GM03348 (cell line): Measurements from ENCODE around the gene MAP3K4.
"Not testable (repeated sequence)": the region's sequence is repeated elsewhere in the genome, so short reads cannot be mapped to it uniquely, and the experiment has no call there.

Source experiments
- DNase-seq: peaks from one replicate; pipeline ENCODE4 v3.0.0; 2012; ENCODE audit warnings: low spot score

The MAP3K4 gene

DNA sequence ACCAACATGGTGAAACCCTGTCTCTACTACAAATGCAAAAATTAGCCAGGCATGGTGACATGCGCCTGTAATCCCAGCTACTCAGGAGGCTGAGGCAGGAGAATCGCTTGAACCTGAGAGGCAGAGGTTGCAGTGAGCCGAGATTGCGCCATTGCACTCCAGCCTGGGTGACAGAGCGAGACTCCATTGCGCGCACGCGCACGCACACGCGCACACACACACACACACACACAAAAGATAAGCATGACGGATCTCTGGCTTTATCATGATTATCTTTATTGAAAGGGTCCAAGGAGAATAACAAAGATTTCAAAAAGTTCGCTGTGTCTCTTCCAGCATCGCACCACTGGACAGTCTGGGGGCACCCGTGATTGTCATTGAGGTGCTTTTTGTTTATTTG, 19.0 kb upstream of the MAP3K4 start:
- DNase-seq, result not testable (repeated sequence)

DNA sequence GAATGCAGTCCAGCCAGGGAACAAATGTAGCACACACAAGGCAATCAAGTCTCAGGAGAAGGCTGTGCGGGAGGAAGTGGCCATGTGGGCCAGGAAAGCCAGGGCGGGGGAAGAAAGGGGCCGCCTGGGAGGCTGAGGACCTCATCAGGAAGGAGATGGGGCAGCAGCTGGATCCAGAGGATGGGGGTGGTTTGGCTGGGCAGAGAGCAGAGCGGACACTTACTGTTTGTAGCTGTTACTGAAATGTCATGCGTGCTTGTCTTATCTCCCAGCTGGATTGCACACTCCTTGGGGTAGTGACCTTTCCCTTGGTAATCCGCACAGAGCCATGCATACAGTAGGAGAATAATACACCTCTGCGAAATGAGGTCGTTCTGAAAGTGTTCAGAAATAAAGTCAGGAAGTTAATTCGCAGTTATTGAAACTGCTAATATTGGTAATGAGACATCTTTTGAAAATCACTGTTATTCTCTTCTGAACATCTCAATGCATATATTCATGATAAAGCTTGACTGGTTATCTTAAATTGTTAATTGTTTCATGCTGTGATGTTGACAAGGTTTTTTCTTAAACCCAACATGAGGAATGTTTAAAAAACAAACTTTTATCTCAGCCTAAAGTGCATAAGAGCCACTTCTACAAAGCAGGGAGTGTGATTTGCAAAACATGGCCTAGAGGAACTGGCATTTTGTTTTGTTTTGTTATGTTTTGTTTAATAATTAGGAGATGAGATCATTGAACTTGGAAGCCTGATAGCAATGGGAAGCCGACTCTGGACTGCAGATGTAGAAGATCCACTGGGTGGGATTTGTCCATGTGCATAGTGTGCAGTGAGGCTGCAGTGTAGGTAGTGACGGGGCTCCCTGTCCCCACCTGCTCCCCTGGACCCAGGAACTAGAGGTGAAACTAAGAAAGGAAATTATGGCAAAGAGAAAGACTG, 18.0 kb upstream of the MAP3K4 start:
- DNase-seq, result peak; percentile 57

DNA sequence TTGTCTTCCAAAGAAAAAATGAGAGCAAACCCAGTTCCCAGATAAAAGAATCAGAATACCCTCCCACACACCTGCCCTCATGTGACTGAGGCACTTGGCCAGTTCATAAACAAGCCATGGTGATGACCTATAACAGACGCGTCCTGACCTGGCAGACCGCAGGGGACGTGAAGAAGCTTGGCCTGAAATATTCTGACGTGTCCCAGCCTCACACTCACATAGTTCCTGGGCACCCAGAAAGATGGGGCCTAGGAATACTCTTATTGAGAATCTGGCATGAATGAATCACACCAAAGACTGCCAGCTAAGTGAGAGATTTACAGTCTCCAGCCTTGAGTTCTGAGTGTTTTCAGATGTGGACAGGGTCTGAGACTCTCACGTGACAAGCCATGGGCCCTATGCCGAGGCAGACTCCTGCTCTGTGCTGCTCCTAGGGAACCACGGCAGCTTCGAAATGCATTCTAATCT, 17.2 kb upstream of the MAP3K4 start:
- DNase-seq, result peak; percentile 81

DNA sequence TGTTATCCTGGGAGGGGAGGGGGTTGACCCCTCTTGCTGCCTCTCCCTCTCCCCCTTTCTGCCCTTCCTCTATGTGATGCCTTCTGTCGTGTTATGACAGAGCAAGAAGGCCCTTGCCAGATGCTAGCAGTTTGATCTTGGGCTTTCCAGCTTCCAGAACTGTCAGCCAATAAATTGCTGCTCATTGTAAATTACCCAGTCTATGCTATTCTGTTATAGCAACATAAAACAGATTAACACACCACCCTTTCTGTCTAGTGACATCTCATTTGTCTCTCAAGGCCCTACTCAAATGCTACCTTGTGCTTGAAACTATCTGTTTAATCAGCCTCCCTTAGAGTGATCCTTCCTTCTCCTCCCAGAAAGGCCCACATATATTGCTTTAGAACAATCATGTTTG, 16.4 kb upstream of the MAP3K4 start:
- no peak for DNase-seq

DNA sequence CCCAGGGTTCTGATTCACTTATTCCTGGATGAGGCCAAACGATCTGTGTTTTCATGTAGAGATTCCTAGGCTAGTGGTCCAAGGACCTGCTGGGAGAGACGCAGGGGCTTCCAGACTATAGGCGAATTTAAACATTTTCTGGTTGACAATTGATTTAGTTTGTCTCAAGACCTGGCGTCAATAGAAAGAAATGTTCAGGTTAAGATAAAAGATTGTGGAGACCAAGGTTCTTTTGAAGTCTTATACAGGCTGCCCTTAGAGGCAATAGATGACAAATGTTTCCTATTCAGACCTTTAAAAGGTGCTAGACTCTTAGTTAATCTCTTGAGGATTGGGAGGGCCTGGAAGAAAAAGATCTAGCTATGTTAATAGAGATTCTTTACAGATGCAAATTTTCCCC, 15.6 kb upstream of the MAP3K4 start:
- DNase-seq, result not testable (repeated sequence)

DNA sequence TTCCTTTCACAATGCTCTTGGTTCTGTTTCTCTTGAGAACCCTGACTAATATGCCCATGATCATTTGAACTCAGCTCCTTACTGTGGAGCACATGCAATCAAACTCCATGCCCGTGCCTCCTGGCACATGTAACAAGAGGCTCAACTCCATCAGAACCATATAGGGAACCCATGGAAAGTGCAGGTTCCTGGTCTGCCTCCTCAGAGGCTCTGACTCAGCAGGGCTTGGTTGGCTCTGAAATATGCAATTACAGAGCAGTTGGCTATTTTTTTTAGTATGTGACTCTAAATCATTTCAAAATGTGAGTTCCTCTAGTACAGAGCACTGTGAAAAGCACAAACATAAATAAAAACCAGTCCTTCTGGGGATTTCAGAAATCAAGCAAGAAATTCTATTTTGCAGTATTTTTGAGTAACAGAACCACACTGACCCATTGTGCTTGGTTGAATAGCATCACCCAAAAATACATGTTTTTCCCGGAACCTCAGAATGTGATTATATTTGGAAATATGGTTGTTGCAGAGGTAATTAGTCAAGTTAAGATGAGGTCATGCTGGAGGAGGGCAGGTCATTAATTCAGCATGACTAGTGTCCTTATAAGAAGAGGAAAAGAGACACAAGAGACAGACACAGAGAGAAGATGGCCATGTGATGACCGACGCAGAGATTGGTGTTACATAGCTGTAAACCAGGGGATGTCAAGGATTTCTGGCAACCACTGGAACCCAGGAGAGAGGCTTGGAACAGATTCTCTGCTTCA, 13.2 kb upstream of the MAP3K4 start:
- DNase-seq, result peak; percentile 63

DNA sequence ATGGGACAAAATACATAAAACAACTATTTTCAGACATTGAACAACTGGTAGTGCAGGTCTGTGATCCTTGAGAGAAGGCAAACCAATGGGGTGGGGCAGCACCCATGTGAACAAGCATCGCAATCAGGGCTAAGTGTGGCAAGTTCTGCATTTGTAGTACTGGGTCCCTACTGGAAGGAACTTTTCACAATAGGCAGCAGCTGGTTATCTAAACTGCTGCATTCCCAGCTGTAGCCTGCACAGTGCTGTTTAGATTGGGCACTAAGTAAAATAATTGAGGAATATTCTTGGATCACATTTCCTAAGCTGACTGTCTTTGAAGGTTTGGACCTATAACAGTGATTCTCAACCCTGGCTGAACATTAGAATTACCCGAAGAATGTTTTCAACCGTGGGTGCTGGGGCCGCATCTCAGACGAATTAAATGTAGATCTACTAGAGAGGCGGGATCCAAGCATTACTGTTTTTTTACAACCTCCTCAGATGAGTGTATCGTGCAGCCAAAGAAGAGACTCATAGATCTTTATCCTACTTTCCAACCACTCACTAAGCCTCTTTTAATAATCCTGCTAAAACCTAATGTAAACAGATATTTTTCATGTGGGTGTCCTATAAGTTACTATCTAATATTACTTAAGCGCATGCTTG, 12.4 kb upstream of the MAP3K4 start:
- DNase-seq, result peak; percentile 46

DNA sequence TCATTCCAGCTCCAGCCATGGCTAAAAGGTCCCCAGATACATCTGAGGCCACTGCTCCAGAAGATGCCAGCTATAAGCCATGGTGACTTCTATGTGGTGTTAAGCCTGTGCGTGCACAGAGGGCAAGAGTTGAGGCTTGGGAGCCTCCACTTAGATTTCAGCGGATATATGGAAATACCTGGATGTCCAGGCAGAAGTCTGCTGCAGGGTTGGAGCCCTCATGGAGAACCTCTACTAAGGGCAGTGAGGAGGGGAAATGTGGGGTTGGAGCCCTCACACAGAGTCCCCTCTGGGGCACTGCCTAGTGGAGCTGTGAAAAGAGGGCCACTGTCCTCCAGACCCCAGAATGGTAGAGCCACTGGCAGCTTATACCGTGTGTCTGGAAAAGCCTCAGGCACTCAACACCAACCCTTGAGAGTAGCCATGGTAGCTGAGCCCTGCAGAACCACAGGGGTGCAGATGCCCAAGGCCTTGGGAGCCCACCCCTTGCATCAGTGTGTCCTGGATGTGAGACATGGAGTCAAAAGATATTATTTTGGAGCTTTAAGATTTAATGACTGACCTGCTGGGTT, 8.1 kb upstream of the MAP3K4 start:
- not testable (repeated sequence) for DNase-seq

DNA sequence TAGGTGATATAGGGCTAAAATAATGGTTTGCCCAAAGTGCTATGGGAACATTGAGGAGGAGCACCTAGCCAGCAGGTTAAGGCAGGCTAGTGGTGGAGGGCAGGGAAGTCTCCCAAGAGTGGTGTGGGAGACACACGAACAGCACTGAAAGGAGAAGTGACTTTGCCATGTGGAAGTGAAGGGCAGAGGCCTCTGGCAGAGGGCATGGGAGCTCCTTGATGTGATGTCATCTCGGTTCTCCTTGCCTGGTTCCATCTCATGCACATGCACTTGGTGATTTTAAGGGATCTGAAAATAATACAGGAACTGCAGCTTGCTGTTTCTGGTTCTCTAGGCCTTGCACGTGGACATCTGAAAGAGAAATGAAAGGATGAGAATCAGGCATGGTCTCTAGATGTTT, 4.7 kb upstream of the MAP3K4 start:
- no peak for DNase-seq

DNA sequence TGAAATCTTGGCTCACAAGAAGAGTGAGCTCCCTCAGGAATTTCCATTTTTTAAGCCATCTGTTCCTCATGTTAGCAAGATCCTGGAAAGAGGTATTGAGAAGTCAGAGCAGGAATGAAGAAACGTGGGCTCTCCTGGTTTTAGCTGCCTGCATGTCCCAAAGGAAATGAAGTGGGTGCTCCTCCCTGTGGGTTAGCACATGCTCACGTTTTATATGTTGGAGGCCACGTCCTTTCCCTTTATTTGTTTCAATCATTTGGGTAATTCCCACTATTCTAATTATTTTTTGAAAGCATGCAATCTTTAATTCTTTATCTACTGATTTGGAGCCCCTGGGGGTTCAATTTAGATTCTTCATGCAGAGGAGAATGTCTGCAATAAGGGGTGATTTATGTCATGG, 4.3 kb upstream of the MAP3K4 start:
- no peak for DNase-seq

DNA sequence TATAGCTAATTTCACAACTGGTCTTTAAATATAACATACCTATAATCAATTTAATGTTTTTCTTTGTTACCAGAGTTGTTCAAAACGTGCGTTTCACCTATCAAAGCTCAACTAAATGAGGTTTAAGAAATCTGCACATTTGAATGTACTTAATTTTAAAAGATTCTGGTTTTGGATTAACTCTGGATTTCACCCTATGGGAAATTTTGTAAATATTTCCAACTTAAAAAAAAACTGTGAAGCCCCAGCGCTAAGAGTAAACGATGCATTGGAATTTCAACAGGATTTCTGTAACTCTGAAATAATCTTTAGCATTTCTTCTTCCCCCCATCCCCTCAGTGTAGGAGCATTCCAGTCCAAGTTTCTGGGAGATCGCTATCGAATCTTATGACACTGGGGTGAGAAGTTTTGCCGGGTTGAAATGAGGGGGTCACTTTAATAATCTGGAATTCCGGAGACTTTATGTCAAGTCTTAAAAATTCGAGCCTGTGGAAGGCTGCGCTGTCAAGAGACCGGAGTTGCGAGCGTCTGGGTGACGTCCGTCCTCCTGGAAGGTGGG, 643 bp upstream of the MAP3K4 start:
- no peak for DNase-seq

DNA sequence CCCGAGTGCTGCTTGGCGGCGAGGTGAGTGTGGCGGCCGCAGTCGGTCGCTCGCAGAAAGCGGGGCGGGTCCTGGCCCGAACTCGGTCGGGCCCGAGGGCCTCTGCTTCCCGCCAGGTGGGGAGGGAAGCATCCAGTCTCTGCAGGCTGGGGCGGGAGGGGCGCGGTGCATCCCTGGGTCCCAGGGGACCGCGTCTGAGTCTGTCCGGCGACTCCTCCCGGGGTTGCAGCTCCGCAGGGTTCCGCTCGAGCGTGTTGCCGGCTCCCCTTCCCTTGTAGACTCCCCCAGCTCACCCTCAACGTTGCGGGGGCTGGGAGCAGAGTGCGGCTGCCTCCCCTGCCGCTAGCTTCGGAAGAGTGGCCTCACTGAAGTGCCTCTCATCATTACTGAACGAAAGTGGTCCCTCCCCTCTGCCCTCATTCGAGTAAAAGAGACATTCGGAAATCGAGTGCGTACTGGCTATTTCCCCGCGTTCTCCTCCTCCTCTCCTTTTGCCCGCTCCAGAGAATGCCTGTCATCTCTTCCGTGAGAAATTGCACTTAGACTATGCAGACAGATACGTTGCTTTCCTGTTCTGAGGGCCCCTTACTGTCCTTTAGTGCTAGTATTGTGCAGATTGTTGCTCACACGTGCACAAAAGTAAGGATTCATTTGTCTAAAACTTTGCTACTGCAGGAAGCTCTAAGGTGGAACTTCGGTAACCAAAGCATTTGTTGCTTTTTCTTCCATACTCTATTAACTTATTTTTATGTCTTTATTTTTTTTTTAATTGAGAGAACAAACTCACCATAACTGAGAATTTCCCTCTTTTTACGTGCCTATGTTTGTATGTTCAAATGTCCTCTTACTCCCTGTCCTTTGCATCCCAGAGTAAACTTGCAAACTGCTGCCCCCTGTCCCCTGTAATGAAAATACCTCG, 751 bp downstream of the MAP3K4 start:
- DNase-seq, result peak; percentile 63

DNA sequence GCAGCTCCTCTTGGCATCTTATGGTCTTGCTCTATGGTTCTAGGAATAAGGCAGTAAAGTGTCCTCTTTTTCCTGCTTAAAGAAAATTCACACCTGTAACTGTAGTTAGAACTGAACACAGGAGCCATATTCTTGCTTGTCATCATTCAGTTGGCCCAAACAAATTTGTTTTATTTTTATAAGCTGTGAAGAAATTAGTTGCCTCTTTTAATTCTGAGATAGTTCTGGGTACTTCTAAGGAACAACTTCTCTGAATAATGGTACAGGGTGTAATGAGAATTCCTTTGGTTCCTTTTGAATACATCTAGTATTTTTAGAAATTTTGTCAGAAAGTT, 1.4 kb downstream of the MAP3K4 start:
- no peak for DNase-seq

DNA sequence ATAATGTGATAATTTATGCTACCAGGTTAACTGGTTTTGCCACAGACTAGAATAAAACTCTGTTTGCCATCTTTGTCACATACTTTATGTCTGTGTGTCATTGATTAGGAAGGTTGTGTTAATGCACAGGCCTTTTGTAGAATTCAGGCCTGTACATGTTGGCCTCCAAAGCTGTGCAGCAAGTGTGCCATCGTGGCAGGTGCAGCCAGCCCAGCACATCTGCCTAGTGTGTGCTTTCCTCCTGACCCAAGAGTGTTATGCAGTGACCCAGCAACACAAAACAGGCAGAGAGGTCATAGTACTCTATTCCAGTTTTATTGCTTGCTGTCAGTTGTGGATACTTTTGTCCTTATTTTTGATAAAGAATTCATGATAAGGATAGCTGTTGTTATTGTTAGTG, 3.7 kb downstream of the MAP3K4 start:
- DNase-seq, result no peak

DNA sequence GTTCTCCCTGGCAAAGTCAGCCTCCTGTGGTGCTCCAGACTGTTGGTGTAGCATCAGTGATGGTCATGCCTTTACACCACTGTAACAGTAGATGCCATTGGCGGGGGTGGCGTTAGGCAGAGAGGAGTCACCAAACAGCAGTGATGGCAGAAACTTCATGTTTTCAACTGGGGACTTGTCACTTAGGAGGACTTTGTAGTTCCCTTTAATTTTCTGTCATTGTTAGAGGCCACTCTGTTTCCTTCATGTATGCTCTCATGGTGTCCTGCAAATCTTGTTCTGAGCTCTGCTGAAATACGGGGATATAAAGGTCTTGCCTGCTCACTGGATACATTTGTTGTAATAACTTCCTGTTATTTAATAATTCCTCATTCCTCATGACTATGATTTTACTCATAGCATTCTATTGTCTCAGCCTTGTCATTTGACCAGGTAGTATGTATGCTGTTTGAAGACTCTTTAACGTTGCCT, 4.6 kb downstream of the MAP3K4 start:
- no peak for DNase-seq

DNA sequence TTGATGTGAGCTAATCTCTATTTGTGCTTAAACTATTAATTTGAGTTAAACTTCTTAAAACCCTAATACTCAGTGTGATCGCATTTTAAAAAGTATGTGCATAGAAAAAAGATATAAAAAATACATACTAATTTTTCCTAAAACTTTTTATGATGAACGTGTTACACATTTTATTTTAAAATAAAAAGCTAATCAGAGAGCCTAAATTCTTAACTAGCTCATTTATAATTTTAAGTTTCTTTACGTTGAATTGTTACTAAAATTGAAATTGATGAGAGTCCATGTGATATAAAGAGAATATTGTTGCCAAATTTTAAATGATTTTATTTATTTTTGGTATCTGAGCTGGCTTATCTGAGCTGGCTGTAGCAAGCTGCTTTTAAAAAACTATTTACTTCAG, 6.6 kb downstream of the MAP3K4 start:
- DNase-seq, result no peak

DNA sequence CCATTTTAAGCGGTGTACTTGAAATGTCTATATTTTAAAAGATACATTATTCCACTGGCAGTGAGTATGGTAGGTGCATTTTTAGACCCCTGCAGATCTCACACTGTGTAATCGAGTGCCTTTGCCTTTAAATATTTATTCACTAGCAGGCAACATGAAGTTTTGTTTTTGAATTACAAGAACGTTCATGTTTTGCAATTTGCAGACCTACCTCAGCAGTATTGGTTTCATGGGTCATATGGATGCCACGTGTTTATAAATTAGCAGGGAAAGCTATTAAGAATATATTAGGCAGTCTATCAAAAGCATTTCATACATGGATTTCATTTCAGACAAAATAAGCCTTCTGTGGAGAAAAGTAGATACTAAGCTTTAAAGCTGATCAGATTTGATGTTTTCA, 7.2 kb downstream of the MAP3K4 start:
- no peak for DNase-seq

DNA sequence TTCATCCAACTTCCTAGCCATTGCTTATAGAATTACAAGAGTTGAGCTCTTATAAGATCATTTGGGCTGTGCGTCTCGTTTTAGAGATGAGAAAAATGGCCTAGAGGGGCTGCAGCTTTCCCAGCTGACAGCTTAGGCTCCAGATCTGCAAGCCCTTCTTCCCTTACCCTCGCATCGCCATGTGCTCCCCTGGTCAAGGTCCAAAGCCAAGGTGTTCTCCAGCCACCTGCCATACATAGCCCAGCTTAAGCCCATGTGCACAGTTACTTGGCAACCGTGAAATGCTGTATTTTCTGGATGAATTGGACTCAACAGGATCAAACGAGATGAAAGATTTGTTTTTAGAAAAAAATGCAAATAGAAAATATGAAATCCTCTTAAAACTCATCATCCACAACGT, 7.9 kb downstream of the MAP3K4 start:
- DNase-seq, result no peak

DNA sequence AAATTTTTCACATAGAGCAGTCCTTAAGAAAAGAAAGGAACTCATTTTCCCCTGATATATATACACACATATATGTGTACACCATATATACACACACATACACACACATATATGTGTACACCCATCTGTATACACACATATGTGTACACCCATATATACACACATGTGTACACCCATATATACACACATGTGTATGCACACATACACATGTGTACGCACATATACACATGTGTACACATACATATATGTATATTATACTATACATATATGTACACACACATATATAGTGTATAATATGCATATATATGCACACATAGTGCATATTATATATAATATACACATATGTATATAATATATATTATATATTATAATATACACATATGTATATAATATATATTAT, 9.1 kb downstream of the MAP3K4 start:
- DNase-seq, result no peak

DNA sequence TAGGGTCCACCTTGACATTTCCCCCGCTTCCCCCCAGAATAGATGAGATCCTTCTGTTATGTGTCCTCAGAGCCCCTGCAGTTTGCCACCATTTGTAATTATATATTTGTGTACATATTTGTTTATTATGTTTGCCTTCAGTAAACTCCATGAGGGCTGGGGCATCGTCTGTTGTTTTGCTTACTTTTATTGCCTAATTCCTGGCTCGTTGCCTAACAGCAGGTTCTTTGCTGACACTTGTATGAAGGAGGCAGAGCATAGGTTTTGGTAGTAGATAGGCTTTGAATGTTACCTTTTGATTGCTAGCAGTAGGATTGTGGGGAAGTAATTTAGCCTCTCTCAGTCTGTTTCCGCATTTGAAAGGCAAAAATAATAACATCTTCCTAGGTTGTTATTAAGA, 9.9 kb downstream of the MAP3K4 start:
- DNase-seq, result no peak

DNA sequence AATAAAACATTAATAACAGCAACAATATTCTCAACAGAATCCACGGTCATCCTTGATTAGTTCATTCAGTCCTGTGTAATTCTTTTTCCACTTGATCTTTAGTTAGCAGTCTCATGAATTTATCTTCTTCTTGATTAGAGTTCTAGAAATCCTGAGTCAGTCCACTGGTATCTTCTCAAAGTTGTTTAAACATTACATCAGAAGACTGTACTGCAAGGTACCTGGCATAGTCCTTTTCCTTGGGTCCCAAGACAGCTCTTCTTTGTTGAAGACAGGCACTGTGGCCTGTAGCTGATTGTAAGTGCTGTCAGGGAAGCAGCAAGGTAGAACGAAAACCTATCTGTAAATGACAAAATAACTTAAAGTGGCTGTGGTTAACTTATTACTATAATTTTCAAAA, 11.8 kb downstream of the MAP3K4 start:
- DNase-seq, result no peak
